CD4-positive, alpha-beta T cell (primary cell): ENCODE results near the gene HSPA9. TPM values are rescaled to one million over a fixed set of nuclear protein-coding genes. Genes with fewer than 3 reads are reported as not detected.

Experiments
- ATAC-seq: fragments of 200-7000 bp; cut with Tn5 transposase; one replicate; pipeline ENCODE4 v1.10.0; 2022; ENCODE audit warnings: mild to moderate bottlenecking; ENCODE audit not compliant: poor library complexity
- CTCF ChIA-PET: fragments of 350-600 bp; sonication (Branson Sonifier 250); formaldehyde crosslinking; loops from one replicate; lab custom pipeline; 2021; ENCODE audit warnings: antibody characterized with exemption, inconsistent platforms; lab: Charles Lee
- POLR2A ChIA-PET: fragments of 350-600 bp; sonication (Branson Sonifier 250); formaldehyde crosslinking; loops from one replicate; lab custom pipeline; 2021; ENCODE audit warnings: antibody characterized with exemption, inconsistent platforms; lab: Charles Lee
- DNase-seq, 14 experiments: peaks; one replicate each; pipeline ENCODE4 v3.0.0-alpha.2; 2013 to 2020; ENCODE audit warnings: mixed read lengths in 2 of 14
- H3K27ac ChIP-seq, 2 donors: one replicate each; pipeline versions ENCODE4 v1.5.1 to v1.7.0; 2013; ENCODE audit warnings: low read length in 2 of 2, low read depth in 1 of 2, mild to moderate bottlenecking in 1 of 2
- H3K27me3 ChIP-seq, 2 experiments: 1 replicate in 1 of 2; 2 replicates in 1 of 2; pipeline versions ENCODE4 v1.6.1 to v1.7.0; 2013; ENCODE audit warnings: low read length in 2 of 2, control low read depth in 1 of 2, mild to moderate bottlenecking in 1 of 2, moderate library complexity in 1 of 2; ENCODE audit not compliant: insufficient read depth in 2 of 2, control insufficient read depth in 1 of 2
- H3K36me3 ChIP-seq: one replicate; pipeline ENCODE4 v1.6.1; 2013; ENCODE audit warnings: low read length, control low read depth; ENCODE audit not compliant: insufficient read depth
- H3K4me1 ChIP-seq: one replicate; pipeline ENCODE4 v1.6.1; 2013; ENCODE audit warnings: low read length, control low read depth; ENCODE audit not compliant: insufficient read depth
- H3K4me3 ChIP-seq: one replicate; pipeline ENCODE4 v1.5.1; 2013; ENCODE audit warnings: mild to moderate bottlenecking, low read length, moderate library complexity
- H3K9me3 ChIP-seq, 2 experiments: 1 replicate in 1 of 2; 2 replicates in 1 of 2; pipeline versions ENCODE4 v1.6.1 to v1.7.0; 2013; ENCODE audit warnings: low read length in 2 of 2, mild to moderate bottlenecking in 2 of 2, control low read depth in 1 of 2, moderate library complexity in 1 of 2; ENCODE audit not compliant: control insufficient read depth in 1 of 2, insufficient read depth in 1 of 2
- H3K27ac Mint-ChIP-seq: one replicate; pipeline ENCODE4 v1.8.0; 2020; ENCODE audit warnings: mixed read lengths
- H3K27me3 Mint-ChIP-seq: one replicate; pipeline ENCODE4 v1.8.0; 2021; ENCODE audit warnings: mixed read lengths
- H3K36me3 Mint-ChIP-seq: one replicate; pipeline ENCODE4 v1.8.0; 2021; ENCODE audit warnings: low read depth, mixed read lengths
- H3K4me1 Mint-ChIP-seq: one replicate; pipeline ENCODE4 v1.8.0; 2021; ENCODE audit warnings: low read depth, mixed read lengths
- H3K4me3 Mint-ChIP-seq: one replicate; pipeline ENCODE4 v1.8.0; 2020; ENCODE audit warnings: mild to moderate bottlenecking, mixed read lengths
- H3K9me3 Mint-ChIP-seq: one replicate; pipeline ENCODE4 v1.8.0; 2020; ENCODE audit warnings: mixed read lengths
- intact Hi-C, 2 experiments: fragments of 100-400 bp; cut with DNase I in 1 of 2; cut with micrococcal nuclease in 1 of 2; formaldehyde crosslinking; loops; one replicate each; pipeline versions ENCODE4 v1.15.1 to v1.9.0; 2023 to 2025; cut with DNase I, micrococcal nuclease
- total RNA-seq, 174 experiments: library from RNA in 2 of 174; stranded (reverse) in 2 of 174; gene quantifications; one replicate each; pipeline ENCODE4 v1.2.3 and lab custom pipeline; 2021 to 2026
- TF ChIP-seq, protein P1 (sequence below): fragments of 200-600 bp; IDR thresholded peaks from one replicate; pipeline ENCODE4 v1.8.0; 2022; ENCODE audit warnings: antibody characterized with exemption, mild to moderate bottlenecking

HSPA9 gene
- total RNA-seq, 2 experiments from 2014 or later: 354 to 366 TPM

DNA sequence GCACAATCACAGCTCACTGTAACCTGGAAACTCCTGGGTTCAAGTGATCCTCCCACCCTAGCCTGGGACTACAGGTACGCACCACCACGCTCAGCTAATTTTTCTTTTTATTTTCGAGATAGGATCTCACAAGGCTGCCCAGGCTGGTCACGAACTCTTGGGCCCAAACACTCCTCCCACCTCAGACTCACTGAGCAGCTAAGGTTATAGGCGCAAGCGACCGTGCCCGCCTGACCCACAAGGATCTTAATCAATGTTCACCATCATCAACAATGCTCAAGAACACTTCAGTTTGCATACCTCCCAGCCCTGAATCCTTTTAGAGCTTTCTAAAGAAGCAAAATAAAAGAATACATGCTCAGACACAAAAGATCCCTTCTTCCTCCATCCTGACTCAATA lies 45.4 kb downstream of the HSPA9 start:
- H3K4me3 ChIP-seq: no peak overlapping the region
- Mint-ChIP-seq H3K4me1 (peaks cover 65% of the 10 kb centered on the region), H3K27me3 (no peaks in the 10 kb centered on the region), H3K27ac (no peak overlapping the region), H3K4me3 (no peak overlapping the region), H3K9me3 (no peaks in the 10 kb centered on the region), H3K36me3 (peaks cover 57% of the 10 kb centered on the region)
- no peak for DNase-seq
- POLR2A ChIA-PET: interaction anchor here (1.8 kb wide), 1 partner anchor 14 kb away, joined by 6 read pairs; the partner anchor contains the start of gene ETF1
- CTCF ChIA-PET: interaction anchor here (1.5 to 1.8 kb wide), 2 partner anchors 17 to 18 kb away, joined by 3 to 4 read pairs; no protein-coding TSS in a partner anchor
- ATAC-seq: no peak
- H3K36me3 ChIP-seq: peaks cover 35% of the 10 kb centered on the region
- H3K9me3 ChIP-seq: no peaks in the 10 kb centered on the region
- peaks cover 7% of the 10 kb centered on the region for H3K4me1 ChIP-seq
- TF ChIP-seq, protein P1, sequence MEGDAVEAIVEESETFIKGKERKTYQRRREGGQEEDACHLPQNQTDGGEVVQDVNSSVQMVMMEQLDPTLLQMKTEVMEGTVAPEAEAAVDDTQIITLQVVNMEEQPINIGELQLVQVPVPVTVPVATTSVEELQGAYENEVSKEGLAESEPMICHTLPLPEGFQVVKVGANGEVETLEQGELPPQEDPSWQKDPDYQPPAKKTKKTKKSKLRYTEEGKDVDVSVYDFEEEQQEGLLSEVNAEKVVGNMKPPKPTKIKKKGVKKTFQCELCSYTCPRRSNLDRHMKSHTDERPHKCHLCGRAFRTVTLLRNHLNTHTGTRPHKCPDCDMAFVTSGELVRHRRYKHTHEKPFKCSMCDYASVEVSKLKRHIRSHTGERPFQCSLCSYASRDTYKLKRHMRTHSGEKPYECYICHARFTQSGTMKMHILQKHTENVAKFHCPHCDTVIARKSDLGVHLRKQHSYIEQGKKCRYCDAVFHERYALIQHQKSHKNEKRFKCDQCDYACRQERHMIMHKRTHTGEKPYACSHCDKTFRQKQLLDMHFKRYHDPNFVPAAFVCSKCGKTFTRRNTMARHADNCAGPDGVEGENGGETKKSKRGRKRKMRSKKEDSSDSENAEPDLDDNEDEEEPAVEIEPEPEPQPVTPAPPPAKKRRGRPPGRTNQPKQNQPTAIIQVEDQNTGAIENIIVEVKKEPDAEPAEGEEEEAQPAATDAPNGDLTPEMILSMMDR: no peak
- no peak overlapping the region for H3K27ac ChIP-seq
- intact Hi-C loops: no loop called here
- H3K27me3 ChIP-seq: no peaks in the 10 kb centered on the region

DNA sequence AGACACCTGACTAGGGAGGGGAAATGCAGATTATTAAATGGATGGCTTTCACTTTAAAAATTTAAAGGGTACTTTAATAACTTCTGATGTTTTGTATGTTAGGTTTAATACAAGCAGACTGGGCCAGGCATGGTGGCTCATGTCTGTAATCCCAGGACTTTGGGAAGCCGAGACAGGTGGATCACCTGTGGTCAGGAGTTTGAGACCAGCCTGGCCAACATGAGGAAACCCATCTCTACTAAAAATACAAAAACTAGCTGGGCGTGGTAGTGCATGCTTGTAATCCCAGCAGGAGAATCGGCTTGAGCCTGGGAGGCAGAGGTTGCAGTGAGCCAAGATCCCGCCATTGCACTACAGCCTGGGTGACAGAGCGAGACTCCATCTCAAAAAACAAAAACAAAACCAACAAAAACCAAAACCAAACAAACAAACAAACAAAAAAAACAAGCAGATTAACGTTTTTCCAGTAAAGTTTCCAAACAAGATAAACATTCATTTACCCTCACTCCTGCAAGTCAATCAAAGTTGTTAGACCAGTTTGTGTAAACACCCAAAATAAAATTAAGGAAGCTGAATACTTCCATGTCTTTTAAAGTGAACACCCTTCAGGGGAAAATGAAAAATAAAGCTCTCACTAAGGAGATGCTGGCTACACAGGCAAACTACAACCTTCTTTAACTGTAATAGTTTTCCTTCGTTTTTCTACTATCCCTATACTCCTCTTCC lies 46.3 kb downstream of the HSPA9 start:
- Mint-ChIP-seq H3K27ac (no peak overlapping the region), H3K4me3 (no peak overlapping the region), H3K36me3 (peaks cover 48% of the 10 kb centered on the region), H3K9me3 (no peaks in the 10 kb centered on the region), H3K4me1 (peaks cover 56% of the 10 kb centered on the region), H3K27me3 (no peaks in the 10 kb centered on the region)
- no peak overlapping the region for H3K27ac ChIP-seq
- H3K9me3 ChIP-seq: no peaks in the 10 kb centered on the region
- H3K4me1 ChIP-seq: peaks cover 10% of the 10 kb centered on the region
- no peak overlapping the region for H3K4me3 ChIP-seq
- TF ChIP-seq, protein P1: no peak
- ChIA-PET POLR2A (interaction anchor here (1.8 kb wide), 1 partner anchor 15 kb away, joined by 6 read pairs; the partner anchor contains the start of gene ETF1), CTCF (interaction anchor here (1.4 to 1.8 kb wide), 3 partner anchors 12 to 19 kb away, joined by 3 to 4 read pairs (median 3); no protein-coding TSS in a partner anchor)
- peaks cover 33% of the 10 kb centered on the region for H3K36me3 ChIP-seq
- intact Hi-C loops: no loop called here
- no peaks in the 10 kb centered on the region for H3K27me3 ChIP-seq
- no peak for ATAC-seq
- DNase-seq: no peak

DNA sequence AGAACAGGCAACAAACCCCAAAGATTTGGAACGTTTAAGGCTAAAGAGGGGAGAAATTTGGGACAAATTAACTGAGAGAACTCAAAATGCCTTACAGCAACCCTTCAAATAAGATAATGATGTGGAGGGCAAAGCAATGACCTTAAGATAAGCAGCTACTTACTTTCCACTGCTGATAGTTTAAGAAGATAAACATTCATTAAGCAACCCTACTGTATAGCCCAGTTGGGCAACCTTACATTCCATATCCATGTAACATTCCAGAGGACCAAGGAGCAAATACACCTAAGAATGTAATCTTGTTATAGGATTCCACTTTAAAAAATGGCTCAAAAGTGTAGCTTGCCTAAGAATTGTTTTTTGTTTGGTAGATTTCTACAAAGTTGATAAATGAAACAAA lies 47.0 kb downstream of the HSPA9 start:
- TF ChIP-seq, protein P1: no peak
- no peaks in the 10 kb centered on the region for H3K9me3 ChIP-seq
- Mint-ChIP-seq H3K4me3 (no peak overlapping the region), H3K27me3 (no peaks in the 10 kb centered on the region), H3K4me1 (peaks cover 56% of the 10 kb centered on the region), H3K27ac (no peak overlapping the region), H3K36me3 (peaks cover 49% of the 10 kb centered on the region), H3K9me3 (no peaks in the 10 kb centered on the region)
- H3K36me3 ChIP-seq: peaks cover 28% of the 10 kb centered on the region
- CTCF ChIA-PET: interaction anchor here (1.4 kb wide), 1 partner anchor 11 kb away, joined by 3 read pairs; no protein-coding TSS in a partner anchor
- POLR2A ChIA-PET: interaction anchor here (1.8 kb wide), 1 partner anchor 15 kb away, joined by 6 read pairs; the partner anchor contains the start of gene ETF1
- no peak overlapping the region for H3K27ac ChIP-seq
- H3K27me3 ChIP-seq: no peaks in the 10 kb centered on the region
- DNase-seq: no peak
- H3K4me3 ChIP-seq: no peak overlapping the region
- H3K4me1 ChIP-seq: peaks cover 10% of the 10 kb centered on the region
- no peak for ATAC-seq
- intact Hi-C loops: no loop called here
